ENCODE data around the gene CIB2. TPM values are rescaled to one million over a fixed set of nuclear protein-coding genes. Genes with fewer than 3 reads are reported as not detected.
A peak's percentile ranks its signal among the peaks of the same experiment; 100 is the strongest.

The CIB2 gene
- polyA plus RNA-seq, 2 of the 4 experiments (the other 2 are of a cell fraction) = 21.2 to 25.3 TPM

DNA sequence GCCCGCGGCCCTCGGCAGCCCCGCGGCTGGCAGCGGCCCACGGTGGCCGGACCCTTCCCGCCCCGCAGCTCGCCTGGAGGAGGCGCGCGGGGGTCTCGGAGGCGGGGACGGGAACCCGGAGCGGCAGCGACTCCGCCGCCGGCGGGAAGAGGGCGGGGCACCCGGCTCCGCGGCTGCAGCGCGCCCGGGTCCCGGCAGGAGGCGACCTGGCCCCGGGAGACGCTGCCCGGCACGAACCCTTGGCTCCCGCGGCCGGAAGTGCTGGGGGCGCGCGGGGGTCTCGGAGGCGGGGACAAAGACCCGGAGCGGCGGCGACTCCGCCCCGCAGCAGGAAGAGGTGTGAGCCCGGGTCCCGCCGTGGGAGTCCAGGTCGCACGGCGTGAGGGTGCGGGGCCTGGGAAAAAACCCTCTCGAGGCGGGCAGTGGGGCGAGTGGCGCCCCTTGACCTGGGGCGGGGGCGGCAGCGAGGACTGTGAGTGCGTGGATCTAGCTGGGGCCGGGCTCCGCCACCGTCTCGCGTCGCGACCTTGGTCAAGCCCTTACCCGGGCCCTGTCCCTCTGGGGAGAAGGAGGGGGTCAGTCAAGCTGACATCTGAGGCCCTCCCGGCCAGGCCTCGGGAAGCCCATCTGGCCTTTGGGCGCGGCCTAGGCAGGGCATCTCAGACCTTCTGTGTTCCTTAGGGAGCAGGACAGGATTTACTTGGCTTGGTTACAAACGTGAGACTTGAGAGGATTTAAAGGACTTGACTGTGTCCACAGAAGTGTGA, at the start of gene CIB2 (continued):
- no peak for TF ChIP-seq KDM1A (IDR thresholded peaks at IDR 0.05; ENCODE audit: low read depth)
- TF ChIP-seq ELK1 (IDR thresholded peaks at IDR 0.05; ENCODE audit: low read depth, low read length) = 0 out of 2 replicates have a peak, but pooled peaks have one; percentile 28
- no peak for TF ChIP-seq EHMT2 (IDR thresholded peaks at IDR 0.05; ENCODE audit: low read depth)
- no peak; the same call in 1 of the 2 replicates for TF ChIP-seq RFX5 (IDR thresholded peaks at IDR 0.05)
- TF ChIP-seq NPAS2 (CRISPR knock-in tag; IDR thresholded peaks at IDR 0.05; ENCODE audit: borderline replicate concordance) = no peak
- no peak for TF ChIP-seq USF2 (IDR thresholded peaks at IDR 0.05)
- TF ChIP-seq REST (IDR thresholded peaks at IDR 0.05) = no peak
- TF ChIP-seq CBX8 (IDR thresholded peaks at IDR 0.05) = no peak
- TF ChIP-seq MAX (IDR thresholded peaks at IDR 0.05) = peak; percentile 67
- TF ChIP-seq ZSCAN20 (CRISPR knock-in tag; IDR thresholded peaks at IDR 0.05) = no peak
- TF ChIP-seq PBX3 (IDR thresholded peaks at IDR 0.05) = no peak
- no peak for TF ChIP-seq HEYL (CRISPR knock-in tag; IDR thresholded peaks at IDR 0.05)
- no peak for TF ChIP-seq HDAC2 (IDR thresholded peaks at IDR 0.05)
- TF ChIP-seq E2F6 (IDR thresholded peaks at IDR 0.05; ENCODE audit: borderline replicate concordance, low read depth) = peak; percentile 48; the same call in 1 of the 2 replicates
- TF ChIP-seq HOXB13 (CRISPR knock-in tag; IDR thresholded peaks at IDR 0.05; ENCODE audit: low read depth) = no peak
- no peak for TF ChIP-seq ZFP36 (IDR thresholded peaks at IDR 0.05; ENCODE audit: borderline replicate concordance, partially characterized antibody)
- TF ChIP-seq FOSL2 (IDR thresholded peaks at IDR 0.05) = no peak
- TF ChIP-seq FOSL2 (CRISPR knock-in tag; IDR thresholded peaks at IDR 0.05) = no peak
- no peak for TF ChIP-seq CBX2 (IDR thresholded peaks at IDR 0.05; ENCODE audit: borderline replicate concordance, low read depth)
- TF ChIP-seq BHLHE40 (IDR thresholded peaks at IDR 0.05; ENCODE audit: low read depth, low read length) = no peak
- no peak for TF ChIP-seq NFE2L2 (conservative IDR thresholded peaks at IDR 0.05; ENCODE audit: low read length)

Measured in A549 (cell line).